GM12878 (cell line): ENCODE measurements around the gene CCDC177. TPM values are rescaled to one million over a fixed set of nuclear protein-coding genes. Genes with fewer than 3 reads are reported as not detected.
A peak's percentile ranks its signal among the peaks of the same experiment; 100 is the strongest.

Experiments
- CHD1 ChIP-seq: IDR thresholded peaks from 2 replicates; pipeline ENCODE4 v1.6.1; 2012; ENCODE audit warnings: low read depth, low read length, improper control_type of control experiment
- CREB1 ChIP-seq: IDR thresholded peaks from 2 replicates; pipeline ENCODE4 v1.6.1; 2012; ENCODE audit warnings: low read depth, mild to moderate bottlenecking, inconsistent platforms
- FOS ChIP-seq: IDR thresholded peaks from 3 replicates; pipeline ENCODE4 v1.6.1; 2011; ENCODE audit warnings: borderline replicate concordance; ENCODE audit not compliant: insufficient read length; ENCODE audit errors: extremely low read depth
- IKZF2 ChIP-seq, 2 experiments: fragments of 450-650 bp; IDR thresholded peaks; 2 replicates each; pipeline ENCODE4 v1.6.1; 2017; ENCODE audit warnings: mild to moderate bottlenecking in 2 of 2, moderate library complexity in 2 of 2
- KAT2A ChIP-seq: conservative IDR thresholded peaks from 2 replicates; pipeline ENCODE4 v1.6.1; 2011; ENCODE audit warnings: low read depth, low read length; ENCODE audit not compliant: control insufficient read depth
- MEF2A ChIP-seq: IDR thresholded peaks from 2 replicates; pipeline ENCODE4 v1.6.1; 2011; ENCODE audit warnings: low read depth, mild to moderate bottlenecking, low read length, moderate library complexity; ENCODE audit not compliant: insufficient read depth
- MTA2 ChIP-seq: fragments of 450-650 bp; IDR thresholded peaks from 2 replicates; pipeline ENCODE4 v1.6.1; 2016; ENCODE audit warnings: low read depth, mild to moderate bottlenecking, moderate library complexity
- MXI1 ChIP-seq: fragments of 150-350 bp; IDR thresholded peaks from 2 replicates; pipeline ENCODE4 v1.6.1; 2011; ENCODE audit warnings: low read depth, mild to moderate bottlenecking, inconsistent platforms, low read length, improper control_type of control experiment
- NFYB ChIP-seq: IDR thresholded peaks from 2 replicates; pipeline ENCODE4 v1.6.1; 2011; ENCODE audit warnings: low read depth, mild to moderate bottlenecking, low read length, improper control_type of control experiment, moderate library complexity; ENCODE audit not compliant: insufficient read depth
- POLR2A ChIP-seq: IDR thresholded peaks from 2 replicates; pipeline ENCODE4 v1.6.1; 2011; ENCODE audit warnings: low read depth, mild to moderate bottlenecking, low read length
- POU2F2 ChIP-seq: IDR thresholded peaks from 3 replicates; pipeline ENCODE4 v1.6.1; 2011; ENCODE audit warnings: low read depth, mild to moderate bottlenecking, low read length, borderline replicate concordance
- RELA ChIP-seq: fragments of 450-650 bp; IDR thresholded peaks from 2 replicates; pipeline ENCODE4 v1.8.0; 2014; ENCODE audit warnings: borderline replicate concordance; ENCODE audit not compliant: partially characterized antibody
- SRF ChIP-seq, 2 experiments: IDR thresholded peaks; 2 replicates each; pipeline ENCODE4 v1.6.1; 2011; ENCODE audit warnings: low read depth in 2 of 2, low read length in 2 of 2, mild to moderate bottlenecking in 1 of 2, moderate library complexity in 1 of 2
- SUPT20H ChIP-seq: IDR thresholded peaks from 2 replicates; pipeline ENCODE4 v1.6.1; 2011; ENCODE audit warnings: low read depth, mild to moderate bottlenecking, low read length, moderate library complexity, borderline replicate concordance; ENCODE audit not compliant: control insufficient read depth
- SUZ12 ChIP-seq: fragments of 200-600 bp; sonication (generic); IDR thresholded peaks from one replicate; pipeline ENCODE4 v1.6.1; 2018; ENCODE audit warnings: antibody characterized with exemption, mild to moderate bottlenecking; ENCODE audit not compliant: unreplicated experiment
- WRNIP1 ChIP-seq: IDR thresholded peaks from 2 replicates; pipeline ENCODE4 v1.6.1; 2011; ENCODE audit warnings: low read depth, low read length, improper control_type of control experiment, borderline replicate concordance
- ZNF217 ChIP-seq: fragments of 450-650 bp; IDR thresholded peaks from 2 replicates; pipeline ENCODE4 v1.6.1; 2017; ENCODE audit warnings: antibody characterized with exemption, mild to moderate bottlenecking
- ZNF622 ChIP-seq: fragments of 450-650 bp; IDR thresholded peaks from 2 replicates; pipeline ENCODE4 v1.6.1; 2017; ENCODE audit warnings: mild to moderate bottlenecking, inconsistent platforms
- ZZZ3 ChIP-seq: IDR thresholded peaks from 2 replicates; pipeline ENCODE4 v1.6.1; 2011; ENCODE audit warnings: low read depth; ENCODE audit not compliant: control insufficient read depth, insufficient read length
- polyA plus RNA-seq, 11 experiments: library from polyadenylated mRNA; depleted of rRNA in 4 of 11; unstranded in 6 of 11; stranded (reverse) in 5 of 11; fragments of >200 nt; fragmentation: Nextera tagmentation in 4 of 11; fragmentation: Illumina TruSeq in 1 of 11; extraction: Ambion mirVana in 4 of 11; extraction: Trizol in 1 of 11; gene quantifications; 1 replicate in 1 of 11; 2 replicates in 10 of 11; pipeline versions ENCODE4 v1.2.1 to v1.2.3, GENCODE V29; 2011 to 2016; ENCODE audit warnings: inconsistent platforms in 2 of 11, missing spikeins in 2 of 11, low read depth in 1 of 11
- total RNA-seq, 4 experiments: library from RNA; depleted of rRNA in 3 of 4; stranded (reverse); fragments of >200 nt in 3 of 4; fragmentation: Illumina TruSeq in 1 of 4; extraction: Trizol in 1 of 4; gene quantifications; 2 replicates each; pipeline versions ENCODE4 v1.2.1 to v1.2.3, GENCODE V29; 2013 to 2021
- TF ChIP-seq, protein P1 (sequence below): IDR thresholded peaks from 2 replicates; pipeline ENCODE4 v1.6.1; 2011; ENCODE audit warnings: borderline replicate concordance, low read depth, mild to moderate bottlenecking, moderate library complexity, low read length; ENCODE audit not compliant: insufficient read depth, poor library complexity, severe bottlenecking
- TF ChIP-seq, protein P2 (sequence below): fragments of 150-350 bp; IDR thresholded peaks from 2 replicates; pipeline ENCODE4 v1.6.1; 2014; ENCODE audit warnings: mild to moderate bottlenecking, low read depth, low read length
- TF ChIP-seq, protein P3 (sequence below): IDR thresholded peaks from 2 replicates; pipeline ENCODE4 v1.6.1; 2011; ENCODE audit warnings: mild to moderate bottlenecking, low read depth, low read length, moderate library complexity; ENCODE audit not compliant: insufficient replicate concordance
- TF ChIP-seq, protein P4 (sequence below): fragments of 450-650 bp; formaldehyde crosslinking; IDR thresholded peaks from 2 replicates; pipeline ENCODE4 v1.4.0; 2022; ENCODE audit warnings: mild to moderate bottlenecking, moderate library complexity

Gene CCDC177
- total and polyA plus RNA-seq, 10 of the 15 experiments (the other 5 are each of a cell fraction or from before 2014, with no cell fraction given), result not detected

DNA sequence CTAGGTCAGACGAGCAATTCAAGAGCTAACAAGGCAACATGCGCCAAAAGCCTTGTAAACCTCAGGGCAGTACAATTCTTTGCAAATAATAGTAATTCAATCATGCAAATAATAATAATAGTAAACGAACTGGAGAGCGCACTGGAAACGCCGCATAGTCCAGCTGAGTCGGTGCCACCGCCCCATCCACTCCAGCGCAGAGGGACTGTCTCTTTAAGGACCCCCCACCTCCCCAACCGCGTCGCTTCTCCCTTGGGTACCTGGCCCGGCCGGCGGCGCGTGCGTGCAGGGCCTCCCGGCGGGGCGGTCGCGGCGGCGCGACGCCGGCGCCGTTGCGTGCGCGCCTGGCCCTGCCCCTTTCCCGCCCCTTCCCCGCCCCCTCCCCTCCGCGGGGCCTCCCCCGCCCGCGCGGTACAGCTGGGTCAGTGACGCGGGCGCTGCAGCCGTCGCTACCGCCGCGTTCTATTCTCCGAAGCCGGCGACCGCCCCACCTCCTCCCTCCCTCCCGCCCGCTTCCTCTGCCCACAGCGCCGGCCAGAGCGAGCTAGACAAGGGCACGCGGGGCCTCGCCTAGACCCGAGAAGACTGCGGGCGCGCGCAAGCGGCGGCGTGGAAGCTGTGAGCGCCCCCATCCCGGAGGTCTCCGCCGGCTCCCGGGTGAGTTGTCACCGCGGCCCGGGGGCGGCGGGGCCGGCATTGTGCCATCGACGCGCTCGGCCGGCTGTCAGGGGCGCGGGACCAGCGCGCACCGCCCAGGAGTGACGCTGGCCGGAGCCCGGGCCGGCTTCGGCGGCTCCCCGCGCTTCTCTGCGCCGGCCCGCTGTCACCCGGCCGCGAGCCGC lies 36.7 kb upstream of the CCDC177 start, which contains the start of gene SUSD6 (continued):
- TF ChIP-seq, protein P1, sequence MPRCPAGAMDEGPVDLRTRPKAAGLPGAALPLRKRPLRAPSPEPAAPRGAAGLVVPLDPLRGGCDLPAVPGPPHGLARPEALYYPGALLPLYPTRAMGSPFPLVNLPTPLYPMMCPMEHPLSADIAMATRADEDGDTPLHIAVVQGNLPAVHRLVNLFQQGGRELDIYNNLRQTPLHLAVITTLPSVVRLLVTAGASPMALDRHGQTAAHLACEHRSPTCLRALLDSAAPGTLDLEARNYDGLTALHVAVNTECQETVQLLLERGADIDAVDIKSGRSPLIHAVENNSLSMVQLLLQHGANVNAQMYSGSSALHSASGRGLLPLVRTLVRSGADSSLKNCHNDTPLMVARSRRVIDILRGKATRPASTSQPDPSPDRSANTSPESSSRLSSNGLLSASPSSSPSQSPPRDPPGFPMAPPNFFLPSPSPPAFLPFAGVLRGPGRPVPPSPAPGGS, result no peak
- TF ChIP-seq WRNIP1 (no peak), CHD1 (0 out of 2 replicates have a peak, but pooled peaks have one; percentile 50), SRF (IDR thresholded peaks at IDR 0.05; ENCODE audit: low read depth in 2 of 2, low read length in 2 of 2) (no peak), SUPT20H (no peak), ZNF217 (no peak), MTA2 (no peak), KAT2A (no peak), RELA (no peak), CREB1 (peak; percentile 80), NFYB (no peak), ZZZ3 (no peak), FOS (no peak), POU2F2 (no peak), MEF2A (no peak), IKZF2 (IDR thresholded peaks at IDR 0.05) (no peak), SUZ12 (no peak), POLR2A (peak; percentile 76), MXI1 (no peak; the same call in 1 of the 2 replicates), ZNF622 (no peak)
- TF ChIP-seq, protein P2, sequence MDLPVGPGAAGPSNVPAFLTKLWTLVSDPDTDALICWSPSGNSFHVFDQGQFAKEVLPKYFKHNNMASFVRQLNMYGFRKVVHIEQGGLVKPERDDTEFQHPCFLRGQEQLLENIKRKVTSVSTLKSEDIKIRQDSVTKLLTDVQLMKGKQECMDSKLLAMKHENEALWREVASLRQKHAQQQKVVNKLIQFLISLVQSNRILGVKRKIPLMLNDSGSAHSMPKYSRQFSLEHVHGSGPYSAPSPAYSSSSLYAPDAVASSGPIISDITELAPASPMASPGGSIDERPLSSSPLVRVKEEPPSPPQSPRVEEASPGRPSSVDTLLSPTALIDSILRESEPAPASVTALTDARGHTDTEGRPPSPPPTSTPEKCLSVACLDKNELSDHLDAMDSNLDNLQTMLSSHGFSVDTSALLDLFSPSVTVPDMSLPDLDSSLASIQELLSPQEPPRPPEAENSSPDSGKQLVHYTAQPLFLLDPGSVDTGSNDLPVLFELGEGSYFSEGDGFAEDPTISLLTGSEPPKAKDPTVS, result no peak
- TF ChIP-seq, protein P3, sequence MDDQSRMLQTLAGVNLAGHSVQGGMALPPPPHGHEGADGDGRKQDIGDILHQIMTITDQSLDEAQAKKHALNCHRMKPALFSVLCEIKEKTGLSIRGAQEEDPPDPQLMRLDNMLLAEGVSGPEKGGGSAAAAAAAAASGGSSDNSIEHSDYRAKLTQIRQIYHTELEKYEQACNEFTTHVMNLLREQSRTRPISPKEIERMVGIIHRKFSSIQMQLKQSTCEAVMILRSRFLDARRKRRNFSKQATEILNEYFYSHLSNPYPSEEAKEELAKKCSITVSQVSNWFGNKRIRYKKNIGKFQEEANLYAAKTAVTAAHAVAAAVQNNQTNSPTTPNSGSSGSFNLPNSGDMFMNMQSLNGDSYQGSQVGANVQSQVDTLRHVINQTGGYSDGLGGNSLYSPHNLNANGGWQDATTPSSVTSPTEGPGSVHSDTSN, result no peak
- TF ChIP-seq, protein P4, sequence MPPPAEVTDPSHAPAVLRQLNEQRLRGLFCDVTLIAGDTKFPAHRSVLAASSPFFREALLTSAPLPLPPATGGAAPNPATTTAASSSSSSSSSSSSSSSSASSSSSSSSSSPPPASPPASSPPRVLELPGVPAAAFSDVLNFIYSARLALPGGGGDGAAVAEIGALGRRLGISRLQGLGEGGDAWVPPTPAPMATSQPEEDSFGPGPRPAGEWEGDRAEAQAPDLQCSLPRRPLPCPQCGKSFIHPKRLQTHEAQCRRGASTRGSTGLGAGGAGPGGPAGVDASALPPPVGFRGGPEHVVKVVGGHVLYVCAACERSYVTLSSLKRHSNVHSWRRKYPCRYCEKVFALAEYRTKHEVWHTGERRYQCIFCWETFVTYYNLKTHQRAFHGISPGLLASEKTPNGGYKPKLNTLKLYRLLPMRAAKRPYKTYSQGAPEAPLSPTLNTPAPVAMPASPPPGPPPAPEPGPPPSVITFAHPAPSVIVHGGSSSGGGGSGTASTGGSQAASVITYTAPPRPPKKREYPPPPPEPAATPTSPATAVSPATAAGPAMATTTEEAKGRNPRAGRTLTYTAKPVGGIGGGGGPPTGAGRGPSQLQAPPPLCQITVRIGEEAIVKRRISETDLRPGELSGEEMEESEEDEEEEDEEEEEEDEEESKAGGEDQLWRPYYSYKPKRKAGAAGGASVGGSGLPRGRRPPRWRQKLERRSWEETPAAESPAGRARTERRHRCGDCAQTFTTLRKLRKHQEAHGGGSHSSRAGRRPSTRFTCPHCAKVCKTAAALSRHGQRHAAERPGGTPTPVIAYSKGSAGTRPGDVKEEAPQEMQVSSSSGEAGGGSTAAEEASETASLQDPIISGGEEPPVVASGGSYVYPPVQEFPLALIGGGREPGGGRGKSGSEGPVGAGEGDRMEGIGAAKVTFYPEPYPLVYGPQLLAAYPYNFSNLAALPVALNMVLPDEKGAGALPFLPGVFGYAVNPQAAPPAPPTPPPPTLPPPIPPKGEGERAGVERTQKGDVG (CRISPR knock-in tag), result no peak
